Glomerular visceral epithelial cell (primary cell): ENCODE results near the gene ABCB11.

Source experiments
- DNase-seq: peaks from one replicate; pipeline ENCODE4 v3.0.0-alpha.2; 2016; ENCODE audit errors: extremely low spot score

Gene ABCB11

GRCh38 chr2:169042856-169043255, 11.7 kb upstream of the ABCB11 start:
- DNase-seq = no peak

DNA sequence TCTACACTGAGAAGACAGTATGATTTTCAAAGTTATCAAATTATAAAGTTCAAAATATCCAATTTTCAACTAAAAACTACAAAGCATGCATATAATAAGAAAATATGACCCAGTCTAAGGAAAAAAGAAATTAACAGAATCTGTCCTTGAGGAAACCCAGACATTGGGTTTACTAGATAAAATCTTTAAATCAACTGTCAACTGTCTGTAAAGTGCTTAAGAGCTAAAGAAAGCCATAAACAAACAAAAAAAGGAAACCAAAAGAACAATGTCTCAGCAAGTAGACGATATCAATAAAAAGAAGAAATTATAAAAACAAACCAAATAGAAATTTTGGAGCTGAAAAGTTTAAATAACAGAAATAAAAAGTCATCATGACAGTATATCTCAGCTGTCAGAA, 10.5 kb upstream of the ABCB11 start:
- no peak for DNase-seq

DNA sequence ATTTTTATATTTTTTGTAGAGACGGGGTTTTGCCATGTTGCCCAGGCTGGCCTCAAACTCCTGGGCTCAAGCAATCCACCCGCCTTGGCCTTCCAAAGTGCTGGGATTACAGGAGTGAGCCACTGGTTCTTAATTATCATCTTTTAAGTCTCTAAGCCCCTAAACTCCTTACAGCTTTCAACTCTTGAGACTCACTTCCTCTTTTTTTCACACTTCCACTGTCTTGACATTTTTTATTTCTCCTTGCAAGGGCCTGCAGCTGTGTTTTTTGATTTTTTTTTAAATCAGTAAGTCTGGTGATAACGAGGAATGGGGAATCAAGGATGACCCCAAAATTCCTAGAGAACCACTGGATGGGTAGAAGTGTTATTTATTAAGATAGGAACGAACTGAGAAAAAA, 8.6 kb upstream of the ABCB11 start:
- DNase-seq = no peak

DNA sequence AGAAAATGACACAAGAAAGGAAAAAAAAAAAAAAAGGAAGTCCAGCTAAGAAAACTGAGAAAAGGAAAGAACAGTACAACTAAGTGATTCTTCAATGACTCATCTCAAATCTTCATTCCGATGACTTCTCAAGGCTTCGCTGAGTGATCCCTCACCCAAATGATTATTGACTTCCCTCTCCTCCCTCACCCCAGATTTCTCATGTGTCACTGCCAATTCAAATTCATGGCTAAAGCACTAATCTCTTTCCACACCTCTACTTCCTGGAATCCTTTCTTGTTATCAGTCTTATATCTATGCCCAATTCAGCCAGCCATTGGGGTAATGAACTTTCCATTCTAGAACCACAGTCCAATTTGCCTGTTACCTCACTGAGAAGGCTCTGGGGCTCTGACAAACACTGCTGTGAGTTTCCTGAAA, 7.2 kb upstream of the ABCB11 start:
- DNase-seq = peak; percentile 52

GRCh38 chr2:169036736-169037440, 5.8 kb upstream of the ABCB11 start:
- DNase-seq = no peak

DNA sequence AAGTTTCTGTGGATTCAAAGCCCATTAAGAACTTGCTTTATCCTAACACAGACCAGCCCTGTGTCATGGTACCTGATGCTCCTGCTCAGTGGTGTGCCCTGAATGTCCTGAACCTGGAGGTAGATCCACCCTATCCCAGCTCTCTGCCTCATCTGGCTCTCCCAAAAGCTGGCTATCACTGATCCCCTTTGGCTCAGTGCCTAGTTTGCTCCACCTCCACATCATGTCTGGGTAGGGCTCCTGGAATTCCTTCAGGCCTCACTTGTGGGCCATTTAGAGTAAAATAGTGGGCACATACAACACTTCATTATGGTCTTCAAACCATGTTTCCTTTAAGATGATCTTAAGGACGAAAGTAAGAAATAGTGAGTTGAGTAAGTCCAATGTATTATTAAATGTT, 4.8 kb upstream of the ABCB11 start:
- no peak for DNase-seq

GRCh38 chr2:169034984-169035544, 3.9 kb upstream of the ABCB11 start:
- DNase-seq = no peak

DNA sequence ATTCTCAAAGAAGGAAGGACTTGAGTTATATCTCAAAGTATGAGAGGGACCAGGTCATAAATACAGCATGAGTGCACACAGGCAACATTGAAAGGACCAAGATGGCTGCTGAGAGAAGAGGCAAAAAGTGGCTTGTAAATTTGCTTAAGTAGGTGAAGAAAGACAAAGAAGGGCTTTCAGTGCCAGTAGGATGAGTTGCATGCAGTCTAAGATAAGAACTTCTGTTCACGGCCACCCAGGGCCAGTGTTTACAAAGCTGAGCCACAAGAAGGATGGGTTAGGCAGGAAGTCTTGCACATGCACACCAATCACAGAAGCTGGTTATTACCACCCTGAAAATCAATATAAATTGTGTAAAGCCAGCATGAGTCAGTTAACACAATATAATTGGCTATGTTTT, 3.1 kb upstream of the ABCB11 start:
- DNase-seq = no peak

- no peak for DNase-seq
Measured at GRCh38 chr2:169029341-169029740, 1.8 kb downstream of the ABCB11 start.

DNA sequence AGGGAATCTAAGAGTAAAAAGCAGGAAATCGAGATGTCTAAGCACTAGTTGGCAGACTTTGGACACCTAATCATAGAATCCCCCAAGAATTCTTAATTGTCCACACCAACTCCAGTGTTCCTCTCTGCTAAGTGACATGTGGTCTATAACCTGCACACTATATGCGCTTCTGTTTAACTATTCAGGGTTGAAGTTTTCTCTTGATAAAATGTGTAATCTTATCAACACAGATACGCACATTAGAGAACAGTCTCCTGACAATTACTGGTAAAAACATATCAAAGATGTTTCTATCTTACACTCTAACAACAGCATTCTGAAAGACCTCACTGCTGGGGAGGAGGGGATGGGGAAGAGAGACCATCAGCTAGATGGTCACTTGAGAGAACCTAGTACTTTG, 3.9 kb downstream of the ABCB11 start:
- DNase-seq = no peak

DNA sequence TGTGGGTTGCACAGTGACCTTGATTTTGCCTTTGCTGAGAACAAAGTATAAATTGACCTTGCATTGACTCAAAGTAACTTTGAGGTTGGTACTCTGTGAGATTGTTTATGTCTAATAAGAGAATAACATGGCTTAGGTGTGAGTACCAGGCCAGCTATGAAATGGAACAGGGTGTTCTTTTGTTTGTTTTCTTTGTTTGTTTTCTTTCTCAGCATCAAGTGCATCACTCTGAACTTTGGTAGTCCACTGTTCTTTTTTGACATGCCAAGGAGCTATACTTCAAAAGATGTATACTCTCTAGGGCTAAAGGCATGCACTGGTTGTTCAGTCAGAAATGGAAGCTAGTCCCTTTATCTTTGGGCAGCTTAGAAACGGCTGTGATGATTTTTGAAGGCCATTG, 5.1 kb downstream of the ABCB11 start:
- no peak for DNase-seq

- DNase-seq = no peak
Measured at GRCh38 chr2:169023161-169023560, 8.0 kb downstream of the ABCB11 start.

GRCh38 chr2:169018390-169018789, 12.7 kb downstream of the ABCB11 start:
- DNase-seq = no peak

DNA sequence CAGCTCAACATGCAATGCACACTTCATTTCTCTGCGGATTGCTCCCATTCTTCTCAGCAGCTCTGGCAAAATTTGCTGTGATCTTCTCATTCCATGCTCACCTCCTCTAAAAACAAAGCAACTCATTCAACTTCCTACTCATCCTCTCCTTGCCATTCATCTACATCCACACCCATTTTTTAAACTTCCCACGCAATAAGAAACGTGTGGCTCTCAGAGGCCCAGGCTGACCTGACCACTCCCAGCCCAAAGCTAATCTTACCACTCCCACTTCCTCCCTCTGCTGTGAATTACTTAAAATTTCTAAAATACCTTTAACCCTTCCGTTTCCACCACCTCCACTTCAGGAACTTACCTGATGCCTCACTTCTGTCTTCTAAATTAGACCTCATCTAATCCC, 15.2 kb downstream of the ABCB11 start:
- no peak for DNase-seq

- DNase-seq = no peak
Measured at GRCh38 chr2:169014780-169015179, 16.3 kb downstream of the ABCB11 start.

- DNase-seq = no peak
Measured at GRCh38 chr2:169013628-169014026, 17.5 kb downstream of the ABCB11 start.

DNA sequence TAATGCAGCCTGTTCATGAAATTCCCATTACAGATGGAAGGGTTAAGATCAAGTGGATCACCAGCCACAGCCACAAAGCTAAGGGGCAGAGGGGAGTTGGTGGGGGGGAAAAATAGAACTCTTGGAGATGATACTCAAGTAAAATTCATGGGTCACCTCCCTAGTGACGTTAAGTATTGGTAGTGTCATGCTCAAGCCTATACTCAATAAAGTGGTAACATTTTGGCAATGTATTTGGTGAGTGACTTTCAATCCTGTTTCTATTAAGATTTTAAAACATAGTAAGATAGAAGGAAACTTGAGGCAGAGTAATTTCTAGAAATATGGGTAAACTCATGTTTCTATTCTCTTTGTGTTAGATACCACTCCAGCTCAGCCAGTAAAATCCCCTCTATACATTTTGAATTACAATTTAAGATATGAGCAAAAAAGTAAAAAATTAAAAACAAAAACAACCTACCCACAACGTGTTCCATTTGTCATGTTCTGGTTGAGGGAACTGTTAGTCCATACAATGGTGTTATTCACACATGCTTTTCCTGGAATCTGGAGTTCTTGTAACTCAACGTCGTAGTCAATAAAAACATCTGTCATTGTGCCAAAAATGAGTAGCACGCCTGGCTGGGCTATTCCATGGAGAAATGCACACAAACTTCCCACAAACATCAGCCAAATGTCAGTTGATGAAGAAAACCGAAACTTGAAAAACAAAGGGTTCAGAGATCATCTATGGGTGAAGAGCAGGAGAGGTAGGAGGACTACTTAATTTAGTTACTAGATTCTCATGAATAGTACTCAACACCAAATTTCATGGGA, 18.1 kb downstream of the ABCB11 start:
- DNase-seq = no peak

DNA sequence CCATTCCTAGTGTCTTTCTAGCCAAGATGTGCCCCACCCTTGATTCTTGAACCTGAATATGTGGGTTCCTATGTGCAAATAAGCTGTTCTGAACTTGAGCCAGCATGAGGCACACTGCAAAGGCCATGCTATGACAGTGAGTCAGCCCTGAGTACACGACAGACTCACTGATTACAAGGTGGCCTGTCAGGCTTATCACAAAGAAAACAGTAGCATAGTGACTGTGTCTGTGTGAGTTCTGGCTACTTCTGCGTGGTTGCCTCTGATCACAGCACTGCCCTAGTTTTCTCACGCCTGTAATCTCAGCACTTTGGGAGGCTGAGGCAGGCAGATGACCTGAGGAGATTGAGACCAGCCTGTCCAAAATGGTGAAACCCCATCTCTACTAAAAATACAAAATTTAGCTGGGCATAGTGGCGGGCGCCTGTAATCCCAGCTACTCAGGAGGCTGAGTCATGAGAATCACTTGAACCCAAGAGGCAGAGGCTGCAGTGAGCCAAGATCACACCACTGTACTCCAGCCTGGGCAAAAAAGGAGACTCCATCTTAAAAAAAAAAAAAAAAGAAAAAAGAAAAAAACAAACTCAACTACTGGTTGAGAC, 18.8 kb downstream of the ABCB11 start:
- DNase-seq = peak; percentile 61

DNA sequence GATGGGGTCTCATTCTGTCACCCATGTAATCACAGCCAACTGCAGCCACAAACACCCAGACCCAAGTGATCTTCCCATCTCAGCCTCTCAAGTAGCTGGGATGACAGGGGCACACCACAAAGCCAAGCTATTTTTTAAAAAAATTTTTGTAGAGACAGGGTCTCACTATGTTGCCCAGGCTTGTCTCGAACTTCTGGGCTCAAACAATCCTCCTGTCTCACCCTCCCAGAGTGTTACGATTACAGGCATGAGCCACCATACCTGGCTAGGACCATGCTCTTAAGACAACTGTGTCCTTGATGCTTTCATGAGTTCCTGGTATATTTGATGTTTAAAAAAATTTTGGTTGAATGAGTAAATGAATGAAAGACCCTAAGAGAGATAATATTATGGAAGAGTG, 19.4 kb downstream of the ABCB11 start:
- DNase-seq = no peak

DNA sequence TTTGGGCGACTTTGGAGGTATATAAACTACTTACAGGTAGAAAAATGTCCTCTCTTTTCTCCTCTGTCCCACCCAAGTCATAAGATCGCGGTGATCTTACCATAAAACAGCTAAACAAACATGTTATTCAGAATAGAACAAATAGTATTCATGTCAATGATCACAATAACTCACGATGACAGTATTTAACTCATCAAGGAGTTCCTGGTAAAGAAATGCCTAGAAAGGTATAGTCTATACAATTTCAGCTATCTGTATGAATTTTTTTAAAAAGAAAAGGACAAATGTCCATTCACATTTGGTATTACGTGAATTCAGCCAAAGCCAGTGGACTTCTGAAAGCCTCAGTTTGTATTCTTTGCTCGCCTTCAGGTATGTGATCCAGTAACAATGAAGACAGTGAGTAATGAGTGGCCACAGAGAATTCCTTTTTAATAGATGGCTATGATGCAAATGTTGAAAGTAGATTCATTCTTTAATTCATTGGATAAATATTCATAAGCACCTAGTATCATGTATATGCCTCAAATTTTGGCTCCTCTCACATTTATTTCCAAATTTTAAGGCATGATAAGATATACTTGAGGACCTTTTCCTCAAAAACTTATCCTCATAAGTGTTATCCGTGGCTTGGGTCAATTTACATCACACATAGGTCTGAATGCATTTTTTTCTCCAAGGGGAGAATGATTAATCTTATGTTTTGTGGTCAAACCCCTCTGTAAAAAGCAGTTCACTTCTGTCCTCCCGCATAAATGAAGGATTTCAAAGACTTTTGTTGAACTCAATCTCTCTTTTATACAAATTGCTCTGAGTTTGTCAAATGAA, 20.3 kb downstream of the ABCB11 start:
- DNase-seq = no peak

GRCh38 chr2:169009865-169010579, 21.1 kb downstream of the ABCB11 start:
- no peak for DNase-seq
